HG03159 (cell line): Measurements from ENCODE around the gene DDX10.

Experiments
- ATAC-seq: cut with Tn5 transposase; IDR thresholded peaks from one replicate; pipeline ENCODE4 v1.9.1; 2021; ENCODE audit warnings: mild to moderate bottlenecking, moderate library complexity; ENCODE audit not compliant: unreplicated experiment

DDX10 gene

DNA sequence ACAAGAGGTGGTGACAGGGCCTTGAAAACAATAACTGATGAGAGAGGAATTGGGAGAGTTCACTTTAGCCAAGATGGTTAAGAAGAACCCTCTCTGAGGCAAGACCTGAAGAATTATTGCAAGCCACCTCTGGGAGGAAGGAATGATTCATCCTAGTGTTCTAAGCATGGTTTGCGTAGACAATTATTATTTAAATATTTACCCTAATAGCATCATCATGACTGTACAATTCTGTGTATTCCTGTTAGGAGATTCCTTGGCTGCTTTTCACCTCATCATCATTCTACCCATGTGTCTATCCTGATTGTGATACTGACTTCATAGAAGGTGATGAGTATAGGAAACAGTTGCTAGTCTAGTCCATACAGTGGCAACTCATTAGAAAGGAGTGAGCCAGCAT, 264.4 kb downstream of the DDX10 start:
- ATAC-seq, result no peak

DNA sequence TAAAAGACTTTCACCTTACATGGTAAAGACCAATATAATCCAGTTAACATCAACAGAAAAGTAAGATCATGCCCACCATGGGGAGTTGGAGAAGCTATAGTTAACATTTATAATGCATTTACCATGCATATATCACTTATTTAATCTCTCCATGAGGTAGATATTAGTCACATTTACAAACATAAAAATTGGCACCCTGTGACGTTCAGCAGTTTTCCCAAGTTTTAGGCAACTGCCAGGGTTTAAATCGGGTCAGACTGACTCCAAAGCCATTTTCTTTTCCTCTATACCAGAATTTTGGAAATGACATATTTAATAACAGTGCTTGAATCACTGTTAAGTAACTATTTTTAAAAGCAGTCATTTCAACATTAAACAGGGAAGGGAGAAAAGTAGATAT, 266.3 kb downstream of the DDX10 start:
- ATAC-seq, result no peak

DNA sequence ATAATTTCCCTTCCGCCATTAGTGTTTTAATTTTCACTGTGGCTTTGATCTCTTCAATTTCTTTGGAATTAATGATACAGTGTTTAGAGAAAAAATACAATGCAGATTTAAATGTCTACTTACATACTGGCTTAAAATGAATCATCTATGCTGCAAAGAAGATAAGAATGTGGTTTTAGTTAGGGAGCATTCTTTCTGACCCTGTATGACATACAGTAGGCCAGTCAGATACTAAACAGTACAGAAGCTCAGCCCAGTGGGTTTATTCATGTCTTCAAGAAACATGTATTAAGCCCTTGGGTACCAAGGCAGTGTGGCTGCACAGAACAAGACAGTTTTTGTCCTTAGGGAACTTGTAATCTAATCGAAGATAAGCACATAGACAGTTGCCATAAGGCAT, 268.8 kb downstream of the DDX10 start:
- no peak for ATAC-seq

DNA sequence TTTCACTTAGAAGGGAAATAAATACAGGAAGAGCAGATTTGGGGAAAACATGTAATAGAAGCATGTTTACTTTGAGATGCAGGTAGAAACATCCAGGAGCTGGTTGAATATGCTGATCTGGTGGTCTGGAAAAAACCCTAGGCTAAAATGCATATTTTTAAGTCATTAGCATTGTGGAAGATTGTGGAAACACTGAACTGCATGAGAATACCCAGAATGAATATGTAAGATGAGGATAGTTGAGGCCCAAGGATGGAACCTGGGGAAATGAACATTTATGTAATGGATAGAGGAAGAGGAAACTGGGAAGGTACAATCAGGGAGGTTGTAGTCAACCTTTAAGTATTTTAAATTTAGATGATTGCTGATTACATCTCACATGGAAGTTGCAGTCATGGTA, 269.4 kb downstream of the DDX10 start:
- no peak for ATAC-seq

DNA sequence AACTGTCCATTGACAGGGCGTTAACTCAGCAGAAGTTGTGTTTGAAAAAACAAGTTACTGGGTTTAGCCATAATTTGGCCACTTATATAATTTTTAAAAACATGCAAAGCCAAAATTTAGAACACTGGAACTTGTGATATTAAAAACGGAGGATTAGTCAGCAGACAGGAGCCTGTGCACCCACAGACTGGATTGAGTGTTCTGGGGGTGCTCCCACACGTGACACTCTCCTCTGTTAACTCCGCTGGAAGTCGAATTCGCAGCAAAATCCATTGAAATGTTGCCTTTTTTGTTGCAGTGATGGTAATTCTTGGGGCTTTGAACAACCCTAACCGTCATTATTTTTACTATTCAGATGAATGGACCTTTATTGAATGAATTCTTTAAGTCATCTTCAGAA, 269.8 kb downstream of the DDX10 start:
- no peak for ATAC-seq

DNA sequence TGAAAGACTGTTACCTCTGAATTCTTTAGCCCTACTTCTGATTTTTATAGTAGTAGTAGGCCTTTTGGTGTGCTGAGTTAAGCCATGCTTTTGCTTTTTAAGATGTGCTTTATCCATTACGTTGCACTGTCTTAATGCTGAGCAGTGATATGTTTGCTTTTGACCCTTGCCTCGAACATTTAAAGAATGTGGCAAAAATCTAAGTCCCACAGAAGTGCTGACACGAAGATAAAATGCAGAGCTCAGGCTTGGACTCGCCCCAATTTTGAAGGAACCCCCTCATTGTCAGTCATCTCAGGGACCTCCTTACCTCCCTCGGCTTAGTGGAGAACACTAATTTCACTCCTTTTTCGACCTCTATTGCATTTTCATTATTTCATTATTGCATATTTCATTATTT, 272.9 kb downstream of the DDX10 start:
- no peak for ATAC-seq

DNA sequence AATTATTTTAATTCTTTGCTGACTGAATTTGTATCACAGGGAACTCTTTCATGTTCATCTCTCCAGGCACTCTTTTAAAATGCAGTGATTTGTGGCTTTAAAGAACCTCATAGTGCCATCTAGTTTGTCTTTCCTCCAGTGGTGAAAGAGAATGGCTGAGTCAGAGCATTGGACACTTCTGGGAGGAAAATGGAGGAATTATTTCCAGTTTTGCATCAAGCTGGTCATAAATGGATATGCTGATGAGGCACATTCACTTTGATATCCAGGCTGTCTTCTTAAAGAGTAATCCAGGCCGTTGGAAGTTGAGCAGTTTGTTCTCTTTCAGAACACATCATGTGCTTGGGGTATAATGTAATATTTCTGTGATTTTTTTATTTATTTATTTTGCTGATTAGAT, 273.7 kb downstream of the DDX10 start:
- ATAC-seq, result no peak

DNA sequence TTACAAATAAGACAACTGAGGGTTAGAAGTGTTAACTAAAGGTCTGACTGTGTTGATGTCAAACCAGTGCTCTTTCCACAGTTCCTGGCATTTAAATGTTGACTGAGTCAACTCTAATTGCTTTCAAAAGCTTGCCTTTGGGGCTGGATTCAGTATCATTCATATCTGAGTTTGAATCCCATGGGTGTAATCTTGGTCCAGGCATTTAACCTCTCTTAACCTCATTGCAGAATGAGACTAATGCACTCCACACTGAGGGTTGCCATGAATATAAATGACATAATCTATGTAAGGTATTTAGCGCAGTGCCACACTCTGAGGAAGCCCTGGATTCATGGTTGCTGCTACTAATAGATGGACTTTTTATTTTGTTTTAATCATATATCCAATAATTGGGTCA, 274.3 kb downstream of the DDX10 start:
- ATAC-seq, result no peak

DNA sequence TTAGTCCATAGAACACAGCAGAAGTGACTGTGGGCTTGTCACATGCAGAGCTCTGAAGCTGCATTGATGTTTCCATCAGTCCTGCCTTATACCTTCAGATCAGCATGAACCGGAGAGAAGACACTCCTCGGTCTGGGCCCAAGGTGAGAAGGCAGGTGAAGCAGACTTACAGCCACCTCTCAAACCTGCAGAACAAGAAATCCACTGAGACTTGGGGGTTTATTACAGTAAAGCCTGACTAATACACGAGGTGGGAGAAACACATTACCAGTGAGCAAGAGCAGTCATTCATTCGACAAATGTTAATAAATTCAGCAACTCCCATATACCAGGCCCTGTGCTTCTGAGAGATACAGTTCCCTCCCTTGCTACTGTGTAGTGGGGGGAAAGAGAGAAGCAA, 279.0 kb downstream of the DDX10 start:
- no peak for ATAC-seq

DNA sequence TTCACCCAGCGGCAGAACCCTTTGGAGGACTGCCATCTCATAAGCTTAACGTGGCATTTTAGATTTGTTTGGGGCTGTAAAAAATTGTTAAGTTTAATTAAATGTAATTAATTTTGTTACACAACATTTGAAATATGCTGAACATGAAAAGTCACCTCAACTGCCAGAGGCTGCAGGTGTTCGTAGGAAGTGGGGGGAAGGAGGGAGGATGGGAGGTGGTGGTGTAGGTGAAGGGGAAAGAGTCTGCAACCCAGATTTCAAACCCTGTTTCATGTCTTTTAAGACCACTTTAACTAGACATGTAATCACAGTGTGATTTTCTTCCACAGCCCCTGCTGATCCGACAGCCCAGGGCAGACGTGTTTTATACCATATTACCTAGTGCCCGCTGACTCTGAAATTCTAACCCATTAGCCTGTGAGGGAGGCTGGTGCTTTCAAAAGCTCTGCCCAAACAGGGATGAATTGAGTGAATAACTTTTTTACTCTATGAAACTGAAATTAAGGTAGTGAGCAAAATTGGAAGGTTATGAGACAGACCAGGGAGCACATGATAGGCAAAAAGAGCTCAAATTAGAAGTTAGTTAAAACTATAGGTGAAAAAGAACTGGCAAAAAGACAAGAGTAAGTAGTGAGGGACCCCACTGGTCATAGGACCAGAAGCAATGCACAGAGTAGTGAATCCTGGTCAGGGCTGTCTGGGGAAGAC, 279.8 kb downstream of the DDX10 start:
- no peak for ATAC-seq

DNA sequence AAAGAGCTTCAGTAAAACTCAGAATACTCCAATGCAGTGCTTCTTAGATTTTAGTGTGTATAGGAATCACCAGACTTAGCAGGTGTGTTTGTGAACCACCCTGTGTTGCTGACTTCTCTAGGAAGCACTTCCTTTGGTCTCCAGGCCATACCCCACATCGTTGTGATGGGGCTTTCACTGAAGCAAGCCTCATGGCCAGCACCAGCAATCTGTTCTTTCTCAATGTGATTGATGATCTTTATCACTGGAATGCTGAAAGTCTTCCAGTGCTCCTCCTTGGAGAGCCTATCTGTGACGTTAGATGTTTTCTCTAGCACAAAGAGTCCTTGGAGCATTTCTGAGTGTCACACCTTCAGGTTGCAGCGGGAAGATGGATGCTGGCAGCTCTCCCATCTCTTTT, 280.5 kb downstream of the DDX10 start:
- no peak for ATAC-seq

DNA sequence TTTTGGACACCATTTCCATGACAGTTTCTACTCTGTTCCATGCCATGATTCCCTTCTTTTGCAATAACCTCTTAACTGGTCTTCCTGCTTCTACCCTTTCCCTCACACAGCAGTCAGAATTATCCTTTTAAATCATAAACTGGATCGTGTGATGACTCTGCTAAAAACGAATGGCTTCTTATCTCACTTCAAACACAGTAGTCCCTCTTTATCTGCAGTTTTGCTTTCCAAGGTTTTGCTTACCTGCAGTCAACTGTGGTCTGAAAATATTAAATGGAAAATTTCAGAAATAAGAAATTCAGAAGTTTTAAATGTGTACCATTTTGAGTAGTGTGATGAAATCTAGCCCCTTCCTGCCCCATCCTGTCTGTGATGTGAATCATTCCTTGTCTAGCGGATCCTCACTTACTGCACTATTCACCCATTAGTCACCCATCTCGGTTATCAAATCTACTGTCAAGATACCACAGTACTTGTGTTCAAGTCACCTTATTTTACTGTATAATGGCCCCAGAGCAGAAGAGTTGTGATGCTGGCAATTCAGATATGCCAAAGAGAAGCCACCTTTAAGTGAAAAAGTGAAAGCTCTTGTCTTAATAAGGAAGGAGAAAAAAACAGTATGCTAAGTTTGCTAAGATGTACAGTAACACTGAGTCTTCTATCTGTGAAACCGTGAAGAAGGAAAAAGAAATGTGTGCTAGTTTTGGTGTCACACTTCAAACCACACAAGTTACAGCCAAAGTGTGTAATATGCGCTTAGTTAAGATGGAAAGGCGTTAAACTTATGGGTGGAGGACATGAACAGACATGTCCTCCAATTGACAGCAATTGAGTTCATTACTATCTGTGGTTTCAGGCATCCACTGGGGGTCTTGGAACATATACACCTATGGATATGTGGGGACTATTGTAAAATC, 283.0 kb downstream of the DDX10 start:
- ATAC-seq, result no peak

DNA sequence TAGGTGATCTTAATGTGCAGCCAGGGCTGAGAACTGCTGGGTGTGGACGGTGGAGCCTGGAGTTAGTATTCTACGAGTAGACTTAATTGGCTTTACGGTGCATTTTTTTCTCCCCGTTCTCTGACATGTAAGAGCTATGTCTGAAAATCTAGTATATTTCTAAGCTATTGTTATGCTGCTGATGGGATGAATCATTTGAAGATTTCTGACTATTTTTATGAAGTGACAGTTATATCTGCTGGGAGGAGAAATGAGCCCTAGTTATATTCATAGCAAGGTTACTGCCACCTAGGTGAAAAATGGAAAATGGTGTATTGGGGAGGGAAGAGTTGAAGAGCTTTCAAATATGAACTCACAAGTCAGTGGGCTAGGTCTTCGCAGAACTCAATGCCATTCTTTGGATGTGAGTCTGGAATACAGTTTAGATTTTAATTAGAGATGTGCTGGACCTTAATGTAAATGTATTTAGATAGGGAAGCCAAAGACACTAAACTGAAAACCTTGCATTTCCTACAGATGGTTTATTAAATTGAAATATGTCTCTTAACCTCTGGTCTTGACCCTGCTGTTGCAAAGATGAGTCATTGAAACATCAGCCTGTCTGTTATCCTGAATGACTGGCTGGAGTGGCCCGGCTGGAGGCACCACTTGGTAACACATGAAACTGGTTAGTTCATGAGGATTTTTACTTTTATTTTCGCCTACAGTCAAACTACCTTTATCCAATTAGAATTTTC, 293.7 kb downstream of the DDX10 start:
- ATAC-seq, result peak; percentile 68

DNA sequence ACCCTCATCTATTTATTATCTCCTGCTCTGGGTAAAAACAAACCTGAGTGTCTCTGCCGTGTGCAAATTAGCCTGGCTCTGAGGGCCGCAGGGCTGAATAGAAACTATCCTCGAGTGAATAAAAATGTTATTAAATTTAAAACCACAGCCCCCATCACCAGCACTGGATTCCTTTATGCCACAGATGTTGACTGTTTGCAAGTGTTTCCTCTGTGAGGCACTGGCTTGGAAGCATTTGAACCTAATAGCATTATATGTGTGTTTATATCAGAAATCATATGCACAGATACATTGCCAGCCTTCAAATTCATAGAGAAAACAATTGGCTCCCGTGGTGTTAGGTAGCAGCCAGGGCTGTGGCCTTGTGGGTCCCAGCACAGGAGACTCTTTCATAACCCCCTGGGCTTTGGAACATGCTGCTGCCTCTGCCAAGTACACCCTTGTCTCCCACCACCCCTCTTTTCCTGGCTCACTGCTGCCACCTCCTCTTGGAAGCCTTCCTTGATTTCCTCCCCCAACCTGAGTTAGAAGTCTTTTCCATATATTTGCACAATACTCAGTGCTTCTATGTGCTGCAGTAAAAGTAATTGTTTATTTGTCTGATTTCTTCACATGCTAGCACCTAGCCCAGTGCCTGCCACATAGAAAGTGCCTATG, 294.4 kb downstream of the DDX10 start:
- no peak for ATAC-seq

DNA sequence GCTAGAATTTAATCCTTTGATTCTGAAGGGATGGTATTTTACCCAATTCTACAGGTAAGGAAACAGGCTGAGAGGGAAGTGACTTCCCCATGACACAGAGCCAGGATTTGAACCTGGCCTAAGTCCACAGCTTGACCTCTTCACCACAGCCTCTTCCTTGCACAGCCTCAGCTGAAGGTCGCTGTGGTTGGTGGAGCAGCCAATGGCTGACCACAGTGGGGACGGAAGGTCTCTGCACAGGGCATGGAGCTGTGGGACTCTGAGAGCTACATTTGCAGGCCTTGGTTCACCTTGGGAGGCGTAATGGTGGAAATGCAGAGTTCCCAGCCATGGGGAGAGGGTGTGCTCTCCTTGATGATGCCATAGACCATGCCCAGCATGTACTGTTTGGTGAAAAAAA, 295.0 kb downstream of the DDX10 start:
- no peak for ATAC-seq

DNA sequence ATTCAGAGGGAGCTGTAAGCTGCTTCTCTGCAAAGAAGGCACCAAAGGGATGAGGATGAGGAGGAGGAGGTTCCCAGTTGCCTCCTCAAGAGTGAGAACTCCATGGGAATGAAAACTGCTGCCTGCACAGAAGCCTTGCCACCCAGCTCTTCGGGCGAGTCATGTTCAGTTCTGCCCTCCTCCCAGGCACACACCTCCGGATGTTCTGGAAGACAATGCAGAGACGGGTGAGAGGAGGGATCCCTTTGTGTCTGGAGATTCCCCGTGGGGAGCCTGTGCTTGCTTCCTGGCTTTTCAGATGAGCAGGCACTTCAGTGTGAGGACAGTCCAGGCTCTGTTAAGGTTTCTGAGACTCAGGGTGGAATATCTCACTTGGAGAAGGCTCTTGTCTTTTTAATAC, 295.6 kb downstream of the DDX10 start:
- ATAC-seq, result no peak

DNA sequence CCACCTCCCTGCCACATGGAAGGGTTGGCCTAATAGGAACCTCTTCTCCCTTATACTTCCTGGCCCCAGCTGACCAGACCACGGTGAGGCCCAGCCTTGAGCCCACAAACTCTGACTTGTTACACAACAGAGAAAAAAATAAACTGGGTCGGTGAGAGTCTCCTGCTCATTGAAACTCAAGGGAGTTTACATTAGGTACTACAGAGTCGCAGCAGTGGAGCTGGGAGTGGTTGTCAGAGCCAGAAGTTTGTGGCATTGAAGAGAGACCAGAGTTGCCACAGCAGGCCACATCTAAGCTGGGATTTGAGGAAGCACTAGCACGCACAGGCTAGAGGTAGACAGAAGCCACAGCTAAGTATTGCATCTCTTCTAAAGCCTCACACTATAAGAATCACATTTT, 296.2 kb downstream of the DDX10 start:
- ATAC-seq, result no peak

DNA sequence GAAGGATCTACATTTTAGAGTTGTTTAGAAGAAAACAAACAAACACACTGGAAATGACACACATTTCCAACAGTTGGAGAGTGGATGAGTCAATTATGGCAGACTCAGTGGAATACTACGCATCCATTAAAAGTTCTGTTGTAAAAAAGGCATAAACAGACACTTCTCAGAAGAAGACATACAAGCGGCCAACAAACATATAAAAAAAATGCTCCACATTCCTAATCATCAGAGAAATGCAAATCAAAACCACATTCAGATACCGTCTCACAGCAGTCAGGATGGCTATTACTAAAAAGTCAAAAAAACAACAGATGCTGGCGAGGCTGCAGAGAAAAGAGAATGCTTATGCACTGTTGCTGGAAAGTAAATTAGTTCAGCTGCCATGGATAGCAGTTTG, 298.2 kb downstream of the DDX10 start:
- ATAC-seq, result no peak

DNA sequence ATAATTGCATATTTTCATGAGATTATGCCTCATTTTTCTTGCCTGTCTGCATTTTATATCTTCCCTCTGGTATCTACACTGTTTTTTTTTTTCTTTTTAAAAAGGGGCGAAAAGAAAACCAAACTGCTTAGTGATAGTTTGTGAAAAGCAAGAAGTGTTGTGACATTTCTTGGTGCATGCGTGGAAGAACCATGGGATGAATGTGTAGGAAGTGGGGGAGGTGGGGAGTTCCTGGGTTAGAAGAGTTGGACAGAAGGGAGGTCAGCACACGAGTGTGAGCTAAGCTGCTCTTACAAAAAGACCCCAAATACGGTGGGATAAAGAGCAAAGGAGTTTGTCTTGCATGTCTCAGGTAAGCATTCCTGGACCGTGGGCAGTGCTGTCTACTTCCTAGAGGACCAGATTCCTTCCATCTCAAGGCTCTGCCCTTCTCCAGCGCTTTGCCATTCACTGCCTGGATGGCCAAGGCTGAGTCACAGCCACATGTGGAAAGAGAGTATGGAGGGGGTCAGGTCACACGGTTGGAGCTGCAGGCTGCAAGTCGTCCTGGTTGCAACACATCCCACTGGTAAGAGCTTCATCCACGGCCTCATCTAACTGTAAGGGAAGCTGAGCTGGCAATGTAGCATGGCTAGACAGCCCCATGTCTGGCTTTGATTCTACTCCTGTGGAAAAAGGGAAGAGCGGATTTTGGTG, 300.6 kb downstream of the DDX10 start:
- ATAC-seq, result no peak

DNA sequence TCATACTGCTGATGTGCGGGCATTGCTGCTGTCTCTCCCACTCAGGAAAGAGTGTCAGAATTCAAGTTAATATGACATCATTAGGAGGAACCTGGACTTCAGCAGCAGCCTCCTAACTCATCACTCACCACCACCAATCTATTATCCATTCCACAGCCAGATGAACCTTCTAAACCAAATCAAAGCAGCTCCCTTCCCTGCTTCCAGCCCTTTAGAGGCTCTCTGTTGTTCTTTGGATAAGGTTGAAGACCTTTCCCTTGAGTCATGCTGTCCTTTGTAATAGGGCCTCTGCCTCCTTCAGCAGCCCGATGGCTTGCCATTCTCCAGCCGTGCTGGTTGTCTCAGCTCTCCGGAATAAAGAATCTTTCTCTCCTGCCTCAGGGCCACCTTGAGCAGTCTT, 301.3 kb downstream of the DDX10 start:
- no peak for ATAC-seq

DNA sequence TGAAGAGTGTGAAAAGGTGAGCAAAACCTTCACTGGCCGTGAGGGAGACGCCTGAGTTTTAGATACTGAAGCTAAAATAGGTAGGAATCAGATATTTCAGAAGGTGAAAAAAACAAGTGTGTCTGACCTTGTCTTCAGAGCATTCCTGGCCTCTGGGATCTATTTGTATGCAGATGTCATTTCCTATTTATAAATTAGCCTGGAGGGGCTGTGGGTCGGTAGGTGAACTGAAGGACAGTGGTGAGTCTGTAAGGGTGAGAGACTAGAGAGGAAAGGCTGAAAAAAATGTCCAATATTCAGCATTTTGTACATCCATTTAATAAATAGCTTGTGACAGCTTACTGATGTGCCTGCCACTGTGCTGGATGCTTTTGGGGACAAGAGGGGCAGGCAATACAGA, 302.1 kb downstream of the DDX10 start:
- ATAC-seq, result no peak
